HEK293T (cell line): ENCODE measurements around the gene MET.

Source experiments
- CTCF ChIA-PET: fragments of 350-600 bp; formaldehyde crosslinking; extraction: SDS; loops from one replicate; lab custom pipeline; 2021; ENCODE audit warnings: antibody characterized with exemption, inconsistent platforms; lab: Yijun Ruan, JAX
- POLR2A ChIA-PET: fragments of 350-600 bp; formaldehyde crosslinking; extraction: SDS; loops from one replicate; lab custom pipeline; 2020; ENCODE audit warnings: antibody characterized with exemption, inconsistent platforms; lab: Yijun Ruan, JAX
- DNase-seq: peaks from one replicate; pipeline ENCODE4 v3.0.0; 2012; ENCODE audit warnings: mixed read lengths; ENCODE audit errors: extremely low spot score
- ARNT ChIP-seq: fragments of 450-650 bp; IDR thresholded peaks from 2 replicates; pipeline ENCODE4 v1.6.1; 2017; ENCODE audit warnings: mild to moderate bottlenecking
- BHLHE40 ChIP-seq: fragments of 450-650 bp; IDR thresholded peaks from 2 replicates; pipeline ENCODE4 v1.6.1; 2016; ENCODE audit warnings: mild to moderate bottlenecking, moderate library complexity, borderline replicate concordance
- CTBP1 ChIP-seq: fragments of 450-650 bp; IDR thresholded peaks from 2 replicates; pipeline ENCODE4 v1.6.1; 2016; ENCODE audit warnings: borderline replicate concordance
- ELF4 ChIP-seq: fragments of 450-650 bp; IDR thresholded peaks from 2 replicates; pipeline ENCODE4 v1.6.1; 2017; ENCODE audit warnings: antibody characterized with exemption
- FOXA1 ChIP-seq: fragments of 450-650 bp; IDR thresholded peaks from 2 replicates; pipeline ENCODE4 v1.6.1; 2016; ENCODE audit warnings: mild to moderate bottlenecking
- FOXK2 ChIP-seq: fragments of 450-650 bp; IDR thresholded peaks from 2 replicates; pipeline ENCODE4 v1.6.1; 2016; ENCODE audit warnings: mild to moderate bottlenecking
- FOXM1 ChIP-seq: fragments of 450-650 bp; IDR thresholded peaks from 2 replicates; pipeline ENCODE4 v1.6.1; 2017; ENCODE audit warnings: mild to moderate bottlenecking, borderline replicate concordance
- HDGF ChIP-seq: fragments of 450-650 bp; IDR thresholded peaks from 2 replicates; pipeline ENCODE4 v1.6.1; 2017; ENCODE audit warnings: antibody characterized with exemption, borderline replicate concordance
- L3MBTL2 ChIP-seq: fragments of 450-650 bp; conservative IDR thresholded peaks from 2 replicates; pipeline ENCODE4 v1.6.1; 2016; ENCODE audit warnings: mild to moderate bottlenecking
- LEF1 ChIP-seq: fragments of 450-650 bp; IDR thresholded peaks from 2 replicates; pipeline ENCODE4 v1.6.1; 2017; ENCODE audit warnings: mild to moderate bottlenecking, borderline replicate concordance
- NFRKB ChIP-seq: fragments of 450-650 bp; IDR thresholded peaks from 2 replicates; pipeline ENCODE4 v1.6.1; 2016; ENCODE audit warnings: mild to moderate bottlenecking, moderate library complexity
- PKNOX1 ChIP-seq: fragments of 450-650 bp; IDR thresholded peaks from 2 replicates; pipeline ENCODE4 v1.6.1; 2016
- SP1 ChIP-seq: fragments of 450-650 bp; IDR thresholded peaks from 2 replicates; pipeline ENCODE4 v1.6.1; 2017
- SUZ12 ChIP-seq: fragments of 450-650 bp; IDR thresholded peaks from 2 replicates; pipeline ENCODE4 v1.6.1; 2016; ENCODE audit warnings: mild to moderate bottlenecking
- TARDBP ChIP-seq: fragments of 450-650 bp; IDR thresholded peaks from 2 replicates; pipeline ENCODE4 v1.6.1; 2016
- ZNF384 ChIP-seq: fragments of 450-650 bp; IDR thresholded peaks from 2 replicates; pipeline ENCODE4 v1.6.1; 2016

MET gene

GRCh38 chr7:116763647-116764046, 91.7 kb downstream of the MET start:
- CTCF ChIA-PET = interaction anchor here (0.6 kb wide), 1 partner anchor 27 kb away, joined by 3 read pairs; no protein-coding TSS in a partner anchor
- POLR2A ChIA-PET = no interaction called here
- TF ChIP-seq LEF1 = no peak
- no peak for TF ChIP-seq NFRKB
- no peak for TF ChIP-seq SP1
- no peak for TF ChIP-seq ELF4
- TF ChIP-seq HDGF = no peak
- DNase-seq = no peak

GRCh38 chr7:116766881-116767280, 94.9 kb downstream of the MET start:
- ChIA-PET POLR2A (no interaction called here), CTCF (no interaction called here)
- TF ChIP-seq L3MBTL2 (no peak), TARDBP (no peak), LEF1 (no peak), CTBP1 (no peak), FOXA1 (no peak), BHLHE40 (no peak), ZNF384 (no peak), PKNOX1 (no peak), SUZ12 (no peak), ARNT (no peak)
- DNase-seq = no peak

- TF ChIP-seq SUZ12 = no peak
- TF ChIP-seq L3MBTL2 = no peak
- TF ChIP-seq NFRKB = no peak
- TF ChIP-seq CTBP1 = no peak
- TF ChIP-seq SP1 = no peak
- POLR2A ChIA-PET = no interaction called here
- CTCF ChIA-PET = no interaction called here
- no peak for DNase-seq
These were observed 97.5 kb downstream of the MET start for GRCh38 chr7:116769546-116769945.

- no peak for TF ChIP-seq TARDBP
- no peak for TF ChIP-seq FOXA1
- no peak for TF ChIP-seq NFRKB
- TF ChIP-seq L3MBTL2 = no peak
- TF ChIP-seq SUZ12 = no peak
- no peak for TF ChIP-seq HDGF
- TF ChIP-seq CTBP1 = no peak
- no peak for TF ChIP-seq FOXK2
- no peak for TF ChIP-seq ZNF384
- no peak for TF ChIP-seq LEF1
- TF ChIP-seq ELF4 = no peak
- TF ChIP-seq FOXM1 = no peak
- TF ChIP-seq BHLHE40 = no peak
- no peak for TF ChIP-seq SP1
- no peak for TF ChIP-seq ARNT
- ChIA-PET CTCF (no interaction called here), POLR2A (no interaction called here)
- DNase-seq = no peak
These were observed 98.9 kb downstream of the MET start for GRCh38 chr7:116770941-116771340.

GRCh38 chr7:116771640-116772039, 99.6 kb downstream of the MET start:
- no peak for TF ChIP-seq TARDBP
- ChIA-PET POLR2A (no interaction called here), CTCF (no interaction called here)
- DNase-seq = no peak

GRCh38 chr7:116772423-116772863, 100.4 kb downstream of the MET start:
- ChIA-PET CTCF (no interaction called here), POLR2A (no interaction called here)
- TF ChIP-seq HDGF = no peak
- DNase-seq = no peak

- no peak for DNase-seq
- TF ChIP-seq NFRKB (no peak), PKNOX1 (no peak), ZNF384 (no peak), SP1 (no peak), FOXK2 (no peak), FOXM1 (no peak), CTBP1 (no peak), FOXA1 (no peak), L3MBTL2 (no peak), SUZ12 (no peak), ELF4 (no peak), LEF1 (no peak), TARDBP (no peak)
- POLR2A ChIA-PET = no interaction called here
- CTCF ChIA-PET = no interaction called here
These were observed 101.1 kb downstream of the MET start for GRCh38 chr7:116772926-116773749.

GRCh38 chr7:116776046-116776445, 104.0 kb downstream of the MET start:
- ChIA-PET CTCF (no interaction called here), POLR2A (no interaction called here)
- no peak for DNase-seq
- TF ChIP-seq HDGF (no peak), FOXA1 (no peak), SP1 (no peak), CTBP1 (no peak), FOXK2 (no peak), ZNF384 (no peak), BHLHE40 (no peak), ARNT (no peak), L3MBTL2 (no peak), NFRKB (no peak), PKNOX1 (no peak), TARDBP (no peak)
